ENCODE data around the gene PRAMEF11.
"Not testable (repeated sequence)": the region's sequence is repeated elsewhere in the genome, so short reads cannot be mapped to it uniquely, and the experiment has no call there.

The PRAMEF11 gene

GRCh38 chr1:12831310-12831709 is at the start of gene PRAMEF11:
Gene PRAMEF11, minus strand, starts transcription at chr1:12831410. Its CDS starts 2,621 bp downstream, at chr1:12828789.
- not testable (repeated sequence) for DNase-seq (ENCODE audit: low read depth); H3K4me3 ChIP-seq (ENCODE audit: low read length)

DNA sequence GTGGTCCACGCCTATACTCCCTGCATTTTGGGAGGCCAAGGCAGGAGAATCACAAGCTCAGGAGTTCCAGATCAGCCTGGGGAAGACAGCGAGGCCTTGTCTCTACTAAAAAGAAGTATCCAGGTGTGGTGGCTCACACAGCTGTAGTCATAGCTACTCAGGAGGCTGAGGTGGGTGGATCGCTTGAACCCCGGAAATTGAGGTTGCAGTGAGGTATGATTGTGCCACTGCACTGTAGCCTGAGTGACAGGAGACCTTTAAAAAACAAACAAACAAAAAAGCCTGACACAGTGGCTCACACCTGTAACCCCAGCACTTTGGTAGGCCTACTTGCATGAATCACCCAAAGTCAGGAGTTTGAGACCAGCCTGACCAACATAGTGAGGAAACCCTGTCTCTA is 47.2 kb upstream of the PRAMEF11 start:
- not testable (repeated sequence) for DNase-seq (ENCODE audit: low read depth)

DNA sequence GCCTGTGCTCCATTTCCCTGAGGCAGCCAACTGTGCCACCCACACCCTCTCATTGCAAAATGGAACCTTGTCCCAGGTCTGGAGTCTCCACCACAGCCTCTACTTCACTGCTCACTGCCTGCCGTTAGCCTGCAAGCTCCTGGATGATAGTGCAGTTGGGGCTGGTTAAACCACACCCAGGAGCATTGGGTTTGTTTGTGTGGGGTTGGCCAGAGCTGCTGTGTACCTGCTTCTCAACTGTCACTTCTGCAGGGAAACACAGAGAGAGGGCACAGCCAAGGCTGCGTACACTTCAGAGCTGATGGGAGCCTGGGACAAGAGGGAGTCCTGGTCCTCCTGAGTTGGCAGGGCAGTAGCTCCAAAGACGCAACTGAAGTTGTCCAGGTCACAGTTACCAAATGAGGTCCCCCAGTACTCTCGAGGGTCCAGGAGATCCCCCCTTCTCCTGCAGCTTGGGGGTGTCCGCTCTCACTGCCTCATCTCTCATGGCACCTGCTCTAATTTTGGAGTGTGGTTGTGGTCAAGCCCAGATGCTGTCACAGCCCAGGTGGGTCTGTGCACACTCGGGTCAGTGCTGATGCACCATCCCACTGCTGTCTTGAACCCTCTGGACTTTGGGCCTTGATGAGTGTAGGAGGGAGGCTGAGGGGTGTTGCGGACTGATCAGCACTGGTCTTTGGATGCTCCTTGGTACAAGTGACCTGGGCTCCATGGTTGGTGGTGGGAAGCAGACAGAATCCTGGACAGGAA is 32.1 kb upstream of the PRAMEF11 start:
- H3K4me3 ChIP-seq (ENCODE audit: low read length) = not testable (repeated sequence)

More for the DNA sequence above, 47.2 kb upstream of the PRAMEF11 start:
- not testable (repeated sequence) for H3K4me3 ChIP-seq (ENCODE audit: low read length)

DNA sequence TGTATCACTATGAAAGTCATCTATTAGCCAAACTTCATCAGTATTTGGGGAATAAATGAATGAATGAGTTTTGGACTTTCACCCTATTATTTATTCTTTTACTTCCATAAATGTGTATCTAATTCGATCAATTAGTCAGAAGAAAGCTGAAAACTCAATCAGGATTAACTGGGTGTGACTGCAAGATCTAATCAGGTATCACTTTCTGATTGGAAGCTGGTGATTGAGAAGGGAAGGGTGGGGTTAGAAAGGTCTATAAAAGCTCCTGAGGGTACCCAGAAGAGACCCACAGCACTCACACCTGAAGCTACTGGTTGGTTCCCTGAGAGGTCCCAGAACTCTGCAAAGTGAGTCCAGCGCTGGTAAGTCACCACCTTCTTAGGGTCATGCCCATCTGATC is 25.6 kb upstream of the PRAMEF11 start, which contains the start of gene PRAMEF2:
Gene PRAMEF2 (plus strand): TSS at position 301 of the 400 bp plus-strand sequence. CDS start 1,924 bp downstream, outside the sequence.
- DNase-seq (ENCODE audit: low read depth); H3K4me3 ChIP-seq (ENCODE audit: low read length): not testable (repeated sequence)

More for the DNA sequence above, 32.1 kb upstream of the PRAMEF11 start:
- DNase-seq (ENCODE audit: low read depth) = not testable (repeated sequence)

- DNase-seq (ENCODE audit: low read depth) = peak; percentile 31
- TF ChIP-seq, protein P1, sequence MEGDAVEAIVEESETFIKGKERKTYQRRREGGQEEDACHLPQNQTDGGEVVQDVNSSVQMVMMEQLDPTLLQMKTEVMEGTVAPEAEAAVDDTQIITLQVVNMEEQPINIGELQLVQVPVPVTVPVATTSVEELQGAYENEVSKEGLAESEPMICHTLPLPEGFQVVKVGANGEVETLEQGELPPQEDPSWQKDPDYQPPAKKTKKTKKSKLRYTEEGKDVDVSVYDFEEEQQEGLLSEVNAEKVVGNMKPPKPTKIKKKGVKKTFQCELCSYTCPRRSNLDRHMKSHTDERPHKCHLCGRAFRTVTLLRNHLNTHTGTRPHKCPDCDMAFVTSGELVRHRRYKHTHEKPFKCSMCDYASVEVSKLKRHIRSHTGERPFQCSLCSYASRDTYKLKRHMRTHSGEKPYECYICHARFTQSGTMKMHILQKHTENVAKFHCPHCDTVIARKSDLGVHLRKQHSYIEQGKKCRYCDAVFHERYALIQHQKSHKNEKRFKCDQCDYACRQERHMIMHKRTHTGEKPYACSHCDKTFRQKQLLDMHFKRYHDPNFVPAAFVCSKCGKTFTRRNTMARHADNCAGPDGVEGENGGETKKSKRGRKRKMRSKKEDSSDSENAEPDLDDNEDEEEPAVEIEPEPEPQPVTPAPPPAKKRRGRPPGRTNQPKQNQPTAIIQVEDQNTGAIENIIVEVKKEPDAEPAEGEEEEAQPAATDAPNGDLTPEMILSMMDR (conservative IDR thresholded peaks at IDR 0.05; ENCODE audit: low read length) = no peak
- H3K4me3 ChIP-seq (ENCODE audit: low read length) = no peak overlapping the region
These were observed 20.6 kb upstream of the PRAMEF11 start for GRCh38 chr1:12851779-12852178.

- not testable (repeated sequence) for H3K4me3 ChIP-seq (ENCODE audit: low read length); DNase-seq (ENCODE audit: low read depth)
These were observed 17.4 kb upstream of the PRAMEF11 start, which contains the start of gene HNRNPCL1 for GRCh38 chr1:12848620-12849019. Gene HNRNPCL1, minus strand, starts transcription at chr1:12848720. Its CDS starts 431 bp downstream, at chr1:12848289.

DNA sequence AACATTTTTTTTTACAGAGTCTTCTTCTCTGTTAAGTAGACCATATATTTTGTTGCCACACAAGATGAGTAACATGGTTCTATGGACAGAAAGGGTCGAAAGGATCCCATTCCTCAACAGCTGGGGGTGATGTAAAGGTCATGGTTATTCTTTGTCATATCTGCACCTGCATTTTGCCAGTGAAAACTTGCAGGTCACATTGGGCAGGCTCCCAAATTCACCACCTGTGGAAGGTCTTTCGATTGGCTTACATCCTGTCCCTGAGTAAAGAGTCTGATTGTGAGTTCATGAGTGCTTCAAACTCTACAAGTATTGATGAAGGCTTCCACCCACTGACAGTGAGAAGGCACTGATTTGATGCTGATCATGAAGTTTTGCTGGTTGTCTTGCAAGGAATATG is 2.0 kb upstream of the PRAMEF11 start:
- not testable (repeated sequence) for DNase-seq (ENCODE audit: low read depth); H3K4me3 ChIP-seq (ENCODE audit: low read length)

DNA sequence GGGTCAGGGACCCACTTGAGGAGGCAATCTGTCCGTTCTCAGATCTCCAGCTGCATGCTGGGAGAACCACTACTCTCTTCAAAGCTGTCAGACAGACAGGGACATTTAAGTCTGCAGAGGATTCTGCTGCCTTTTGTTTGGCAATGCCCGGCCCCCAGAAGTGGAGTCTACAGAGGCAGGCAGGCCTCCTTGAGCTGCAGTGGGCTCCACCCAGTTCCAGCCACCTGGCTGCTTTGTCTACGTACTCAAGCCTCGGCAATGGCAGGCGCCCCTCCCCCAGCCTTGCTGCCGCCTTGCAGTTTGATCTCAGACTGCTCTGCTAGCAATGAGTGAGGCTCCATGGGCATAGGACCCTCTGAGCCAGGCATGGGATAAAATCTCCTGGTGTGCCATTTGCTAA is 12.1 kb downstream of the PRAMEF11 start:
- H3K4me3 ChIP-seq (ENCODE audit: low read length); DNase-seq (ENCODE audit: low read depth): not testable (repeated sequence)

- TF ChIP-seq, protein P1 (conservative IDR thresholded peaks at IDR 0.05; ENCODE audit: low read length) = no peak
- peak; percentile 46 for DNase-seq (ENCODE audit: low read depth)
- H3K4me3 ChIP-seq (ENCODE audit: low read length) = no peak overlapping the region
These were observed 19.8 kb downstream of the PRAMEF11 start for GRCh38 chr1:12811409-12811784.

DNA sequence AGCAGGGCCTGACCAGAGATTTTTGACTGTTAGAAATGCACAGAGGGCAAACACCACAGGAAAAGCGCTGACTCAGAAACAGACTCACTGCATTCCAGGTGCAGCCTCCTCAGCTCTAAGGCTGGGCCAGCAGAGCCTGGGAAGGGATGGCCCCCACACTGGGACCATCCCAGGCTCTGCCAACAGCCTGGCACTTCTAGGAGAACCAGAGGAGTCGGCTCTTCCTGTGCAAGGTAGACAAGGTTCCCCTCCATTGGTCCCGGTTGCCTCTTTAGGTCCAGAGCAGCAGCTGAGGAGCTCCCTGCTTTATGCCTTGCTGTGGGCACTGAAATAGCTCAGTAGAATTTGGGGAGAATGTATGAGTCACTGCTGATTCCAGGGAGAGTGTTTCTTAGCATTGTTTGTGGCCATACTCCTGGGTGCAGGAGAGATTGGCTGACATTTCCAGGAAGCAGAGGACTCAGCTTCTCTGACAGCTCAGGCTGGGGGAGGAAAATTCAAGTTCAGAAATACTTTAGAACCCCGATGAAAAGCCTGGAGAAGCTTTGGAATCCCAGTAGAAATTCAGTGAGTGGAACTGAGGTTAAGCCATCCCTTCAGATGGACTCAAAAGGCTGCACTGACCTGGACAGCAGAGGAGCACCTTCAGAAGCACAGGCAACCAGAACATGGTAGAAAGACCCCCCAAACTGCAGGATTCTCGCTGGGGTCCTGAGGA is 20.4 kb downstream of the PRAMEF11 start:
- peak; percentile 78 for DNase-seq (ENCODE audit: low read depth)
- TF ChIP-seq, protein P1 (conservative IDR thresholded peaks at IDR 0.05; ENCODE audit: low read length) = no peak
- H3K4me3 ChIP-seq (ENCODE audit: low read length) = no peak overlapping the region

GRCh38 chr1:12809933-12810332 is 21.3 kb downstream of the PRAMEF11 start:
- H3K4me3 ChIP-seq (ENCODE audit: low read length) = no peak overlapping the region
- TF ChIP-seq, protein P1 (conservative IDR thresholded peaks at IDR 0.05; ENCODE audit: low read length) = no peak
- DNase-seq (ENCODE audit: low read depth) = no peak

All from AG10803 (cell line).